ENCODE results near the gene PDE8B. TPM values are rescaled to one million over a fixed set of nuclear protein-coding genes. Genes with fewer than 3 reads are reported as not detected.

The PDE8B gene
- total RNA-seq, 1 donor from 2014 or later: 5.9 TPM

GRCh38 chr5:77366717-77367500 is 156.4 kb downstream of the PDE8B start:
- H3K36me3 ChIP-seq: no peaks in the 10 kb centered on the region
- no peaks in the 10 kb centered on the region for H3K27me3 ChIP-seq (ENCODE audit: low read depth)
- no peak overlapping the region for H3K4me3 ChIP-seq
- no peak overlapping the region for H3K27ac ChIP-seq (replicated peaks)
- TF ChIP-seq CTCF (IDR thresholded peaks at IDR 0.05; ENCODE audit: borderline replicate concordance): no peak
- no peak for DNase-seq
- no peaks in the 10 kb centered on the region for H3K4me1 ChIP-seq
- H3K9me3 ChIP-seq (replicated peaks): no peaks in the 10 kb centered on the region
- intact Hi-C loops (cut with micrococcal nuclease): no loop called here

GRCh38 chr5:77367741-77368140 is 157.3 kb downstream of the PDE8B start:
- no peak for TF ChIP-seq CTCF (IDR thresholded peaks at IDR 0.05; ENCODE audit: borderline replicate concordance)
- Histone ChIP-seq H3K9me3 (replicated peaks) (no peaks in the 10 kb centered on the region), H3K36me3 (no peaks in the 10 kb centered on the region), H3K27me3 (ENCODE audit: low read depth) (no peaks in the 10 kb centered on the region), H3K4me3 (no peak overlapping the region), H3K4me1 (no peaks in the 10 kb centered on the region), H3K27ac (replicated peaks) (no peak overlapping the region)
- no peak for DNase-seq
- intact Hi-C loops (cut with micrococcal nuclease): no loop called here

GRCh38 chr5:77368367-77368766 is 157.9 kb downstream of the PDE8B start:
- no peaks in the 10 kb centered on the region for H3K9me3 ChIP-seq (replicated peaks)
- intact Hi-C loops (cut with micrococcal nuclease): no loop called here
- no peaks in the 10 kb centered on the region for H3K4me1 ChIP-seq

GRCh38 chr5:77369566-77369965 is 159.1 kb downstream of the PDE8B start:
- TF ChIP-seq CTCF (IDR thresholded peaks at IDR 0.05; ENCODE audit: borderline replicate concordance): no peak
- no peak for DNase-seq
- Histone ChIP-seq H3K9me3 (replicated peaks) (no peaks in the 10 kb centered on the region), H3K36me3 (no peaks in the 10 kb centered on the region), H3K27me3 (ENCODE audit: low read depth) (no peaks in the 10 kb centered on the region), H3K4me3 (no peak overlapping the region), H3K27ac (replicated peaks) (no peak overlapping the region), H3K4me1 (no peaks in the 10 kb centered on the region)
- intact Hi-C loops (cut with micrococcal nuclease): no loop called here

More at GRCh38 chr5:77368367-77368766, 157.9 kb downstream of the PDE8B start:
- no peak for TF ChIP-seq CTCF (IDR thresholded peaks at IDR 0.05; ENCODE audit: borderline replicate concordance)
- Histone ChIP-seq H3K27ac (replicated peaks) (no peak overlapping the region), H3K27me3 (ENCODE audit: low read depth) (no peaks in the 10 kb centered on the region), H3K36me3 (no peaks in the 10 kb centered on the region), H3K4me3 (no peak overlapping the region)
- DNase-seq: no peak

- intact Hi-C loops (cut with micrococcal nuclease): no loop called here
- no peak for DNase-seq
- Histone ChIP-seq H3K9me3 (replicated peaks) (no peaks in the 10 kb centered on the region), H3K4me1 (no peaks in the 10 kb centered on the region), H3K27me3 (ENCODE audit: low read depth) (no peaks in the 10 kb centered on the region), H3K4me3 (no peak overlapping the region), H3K27ac (replicated peaks) (no peak overlapping the region), H3K36me3 (no peaks in the 10 kb centered on the region)
- no peak for TF ChIP-seq CTCF (IDR thresholded peaks at IDR 0.05; ENCODE audit: borderline replicate concordance)
Observed at GRCh38 chr5:77374686-77375085, 164.2 kb downstream of the PDE8B start.
